Stomach (tissue), 9 donors: ENCODE measurements around the gene SAP30L. TPM values are rescaled to one million over a fixed set of nuclear protein-coding genes. Genes with fewer than 3 reads are reported as not detected.

ENCODE experiments used
- DNase-seq, 2 donors: peaks; one replicate each; pipeline versions ENCODE4 v3.0.0 to v3.0.0-alpha.2; 2013 to 2019
- H3K27ac ChIP-seq, 5 donors: fragments of 200-600 bp in 4 of 5; sonication (generic) in 4 of 5; one replicate each; pipeline ENCODE4 v1.5.1; 2013 to 2019; ENCODE audit warnings: mild to moderate bottlenecking in 1 of 5, moderate library complexity in 1 of 5
- H3K27me3 ChIP-seq, 3 donors: fragments of 200-600 bp; sonication (generic); one replicate each; pipeline ENCODE4 v1.5.1; 2017 to 2019; ENCODE audit warnings: mixed run types in 1 of 3
- H3K36me3 ChIP-seq, 4 donors: fragments of 200-600 bp; sonication (generic); 1 replicate in 3 of 4; 2 replicates in 1 of 4; pipeline ENCODE4 v1.5.1; 2016 to 2019
- H3K4me1 ChIP-seq, 4 donors: fragments of 200-600 bp; sonication (generic); one replicate each; pipeline ENCODE4 v1.5.1; 2016 to 2019
- H3K4me3 ChIP-seq, 4 donors: fragments of 200-600 bp; sonication (generic) in 3 of 4; one replicate each; pipeline ENCODE4 v1.5.1; 2016 to 2019; ENCODE audit warnings: mild to moderate bottlenecking in 1 of 4
- H3K9me3 ChIP-seq, 4 donors: fragments of 200-600 bp; sonication (generic); one replicate each; pipeline ENCODE4 v1.5.1; 2016 to 2019
- CTCF ChIP-seq, 7 experiments: fragments of 450-650 bp in 4 of 7; fragments of 200-600 bp in 3 of 7; sonication (generic) in 3 of 7; IDR thresholded peaks; one replicate each; pipeline ENCODE4 v1.5.1; 2016 to 2019; ENCODE audit warnings: antibody characterized with exemption in 7 of 7, control low read depth in 2 of 7, mild to moderate bottlenecking in 1 of 7
- EP300 ChIP-seq: sonication (generic); formaldehyde crosslinking; IDR thresholded peaks from one replicate; pipeline ENCODE4 v1.6.1; 2017; ENCODE audit warnings: antibody characterized with exemption
- POLR2A ChIP-seq, 4 donors: fragments of 450-650 bp; IDR thresholded peaks; one replicate each; pipeline ENCODE4 v1.6.1; 2016; ENCODE audit warnings: antibody characterized with exemption in 4 of 4, control low read depth in 2 of 4, mild to moderate bottlenecking in 1 of 4, moderate library complexity in 1 of 4
- POLR2AphosphoS5 ChIP-seq, 3 donors: sonication (generic); formaldehyde crosslinking; IDR thresholded peaks; one replicate each; pipeline ENCODE4 v1.6.1; 2016; ENCODE audit warnings: antibody characterized with exemption in 3 of 3
- WGBS, 5 donors: extraction: QIAGEN DNeasy Blood & Tissue Kit in 3 of 5; methylation state at CpG; one replicate each; pipeline versions ENCODE4 v1.1.5 to v1.1.7; 2013 to 2018; 5-methylcytosine and 5-hydroxymethylcytosine counted together
- intact Hi-C: fragments of 100-400 bp; cut with DNase I; formaldehyde crosslinking; loops from one replicate; pipeline ENCODE4 v1.15.1; 2023; ENCODE audit warnings: low total_unique reads
- polyA plus RNA-seq, 3 donors: library from polyadenylated mRNA; stranded (reverse); fragments of 200-250 nt; gene quantifications; one replicate each; pipeline ENCODE4 v1.2.3, GENCODE V29; 2013
- total RNA-seq, 5 donors: library from RNA; depleted of rRNA; stranded (reverse); fragments of >200 nt; gene quantifications; one replicate each; pipeline versions ENCODE4 v1.1.0 to v1.2.3, GENCODE V29; 2014 to 2016
- donor health status: healthy with polysubstance abuse.
- donor health status: Bipolar disorder and iron deficiency.
- donor health status: healthy.

SAP30L gene
- total and polyA plus RNA-seq, 8 donors = 13.9 to 51.0 (median 21.4) TPM

- intact Hi-C loops = no loop called here
- peak; percentile 54 to 85 for DNase-seq
- Histone ChIP-seq H3K9me3 (no peaks in the 10 kb centered on the region), H3K4me1 (peaks cover 22 to 49% (median 38%) of the 10 kb centered on the region in 4 donors), H3K4me3 (peak overlapping the region; percentile 62 to 98 (median 86)), H3K27me3 (no peaks in the 10 kb centered on the region), H3K36me3 (peaks cover 14 to 33% (median 26%) of the 10 kb centered on the region in 4 donors), H3K27ac (peak overlapping the region; percentile 75 to 90 (median 84))
- TF ChIP-seq EP300 = no peak
- no peak for TF ChIP-seq CTCF (IDR thresholded peaks at IDR 0.05)
- TF ChIP-seq POLR2A (IDR thresholded peaks at IDR 0.05) = no peak
- no peak for TF ChIP-seq POLR2AphosphoS5 (IDR thresholded peaks at IDR 0.05)
- 0 to 5% (median 0%) methylated on average over 1 to 87 of the region's 87 CpGs for WGBS, 5 donors
Measured at GRCh38 chr5:154446195-154447088, 645 bp downstream of the SAP30L start.

GRCh38 chr5:154447089-154447725 is 1.4 kb downstream of the SAP30L start:
- Histone ChIP-seq H3K36me3 (peaks cover 13 to 33% (median 26%) of the 10 kb centered on the region in 4 donors), H3K4me3 (peak overlapping the region; percentile 62 to 98 (median 86)), H3K27me3 (no peaks in the 10 kb centered on the region), H3K9me3 (no peaks in the 10 kb centered on the region), H3K27ac (peak overlapping the region in 4 of 5 donors; percentile 75 to 90 (median 86)), H3K4me1 (peaks cover 22 to 49% (median 38%) of the 10 kb centered on the region in 4 donors)
- intact Hi-C loops = no loop called here
- DNase-seq = no peak
- WGBS, 5 donors = 6 to 10% (median 7%) methylated on average over 10 of the region's 10 CpGs
- TF ChIP-seq POLR2A (IDR thresholded peaks at IDR 0.05) (no peak), POLR2AphosphoS5 (IDR thresholded peaks at IDR 0.05) (no peak), EP300 (no peak), CTCF (IDR thresholded peaks at IDR 0.05) (no peak)

GRCh38 chr5:154449786-154450185 is 4.0 kb downstream of the SAP30L start:
- peaks cover 22 to 38% (median 31%) of the 10 kb centered on the region in 4 donors for H3K4me1 ChIP-seq
- no peak overlapping the region for H3K4me3 ChIP-seq
- WGBS, 5 donors = 79 to 87% (median 82%) methylated on average over 2 of the region's 2 CpGs
- H3K27me3 ChIP-seq = no peaks in the 10 kb centered on the region
- peaks cover 32 to 48% (median 45%) of the 10 kb centered on the region in 4 donors for H3K36me3 ChIP-seq
- no peak overlapping the region for H3K27ac ChIP-seq
- no peak for DNase-seq
- no peak for TF ChIP-seq CTCF (IDR thresholded peaks at IDR 0.05)
- no peaks in the 10 kb centered on the region for H3K9me3 ChIP-seq
- intact Hi-C loops = no loop called here

GRCh38 chr5:154451957-154452356 is 6.2 kb downstream of the SAP30L start:
- Histone ChIP-seq H3K36me3 (peaks cover 52 to 70% (median 67%) of the 10 kb centered on the region in 4 donors), H3K4me1 (peaks cover 18 to 32% (median 24%) of the 10 kb centered on the region in 4 donors), H3K9me3 (no peaks in the 10 kb centered on the region), H3K27me3 (no peaks in the 10 kb centered on the region), H3K27ac (no peak overlapping the region), H3K4me3 (no peak overlapping the region)
- intact Hi-C loops = no loop called here
- 81 to 92% (median 90%) methylated on average over 8 of the region's 8 CpGs for WGBS, 5 donors
- TF ChIP-seq POLR2AphosphoS5 (IDR thresholded peaks at IDR 0.05) (no peak), EP300 (no peak), CTCF (IDR thresholded peaks at IDR 0.05) (no peak), POLR2A (IDR thresholded peaks at IDR 0.05) (no peak)
- DNase-seq = no peak
